AG10803 (cell line): ENCODE results near the gene CACYBP.

ENCODE experiments used
- DNase-seq: peaks from one replicate; pipeline ENCODE4 v3.0.0; 2010; ENCODE audit warnings: low read depth
- H3K4me3 ChIP-seq: 2 replicates; pipeline ENCODE4 v1.5.1; 2011; ENCODE audit warnings: mild to moderate bottlenecking, low read length, control low read depth
- CTCF ChIP-seq: conservative IDR thresholded peaks from 2 replicates; pipeline ENCODE4 v1.5.1; 2011; ENCODE audit warnings: mild to moderate bottlenecking, low read length, control low read depth, inconsistent platforms

The CACYBP gene

GRCh38 chr1:174966008-174966572 lies 33.7 kb upstream of the CACYBP start:
- DNase-seq, result peak; percentile 12
- no peak for TF ChIP-seq CTCF
- H3K4me3 ChIP-seq, result no peak overlapping the region

- no peak for TF ChIP-seq CTCF
- H3K4me3 ChIP-seq, result no peak overlapping the region
- no peak for DNase-seq
Measured at GRCh38 chr1:174967845-174968705, 31.7 kb upstream of the CACYBP start.

- DNase-seq, result peak; percentile 63
- TF ChIP-seq CTCF, result no peak
- no peak overlapping the region for H3K4me3 ChIP-seq
Measured at GRCh38 chr1:174968750-174969244, 30.9 kb upstream of the CACYBP start.

- no peak for TF ChIP-seq CTCF
- DNase-seq, result no peak
Measured at GRCh38 chr1:174969977-174970376, 29.8 kb upstream of the CACYBP start.

GRCh38 chr1:174971466-174971865 lies 28.3 kb upstream of the CACYBP start:
- H3K4me3 ChIP-seq, result no peak overlapping the region
- no peak for TF ChIP-seq CTCF
- no peak for DNase-seq

More at GRCh38 chr1:174969977-174970376, 29.8 kb upstream of the CACYBP start:
- no peak overlapping the region for H3K4me3 ChIP-seq

- no peak overlapping the region for H3K4me3 ChIP-seq
- DNase-seq, result no peak
- no peak for TF ChIP-seq CTCF
Measured at GRCh38 chr1:174971902-174972301, 27.8 kb upstream of the CACYBP start.

GRCh38 chr1:174974711-174975119 lies 25.0 kb upstream of the CACYBP start:
- no peak overlapping the region for H3K4me3 ChIP-seq
- DNase-seq, result peak; percentile 24

More at GRCh38 chr1:174974711-174975119, 25.0 kb upstream of the CACYBP start:
- no peak for TF ChIP-seq CTCF
